Posterior vena cava (tissue), 2 donors: ENCODE data around the gene IDH3A. TPM values are rescaled to one million over a fixed set of nuclear protein-coding genes. Genes with fewer than 3 reads are reported as not detected.

Experiments used
- DNase-seq: peaks from one replicate; pipeline ENCODE4 v3.0.0-alpha.2; 2020; ENCODE audit warnings: low spot score
- intact Hi-C, 2 donors: fragments of 100-400 bp; cut with DNase I; formaldehyde crosslinking; loops; one replicate each; pipeline versions ENCODE4 v1.14.1 to v1.14.2; 2022 to 2023
- total RNA-seq, 2 donors: library from RNA; stranded (reverse); fragmentation: NEBNext Ultra II Directional; extraction: Animal tissue kit (Norgen Biotek cat#: 25700); gene quantifications; one replicate each; pipeline ENCODE4 v1.2.1, GENCODE V29; 2021
- donor health status: DM: yes; HTN: yes; CAD: no.
- donor health status: DM: yes; HTN: yes; CAD: no.

Gene IDH3A
- total RNA-seq, 2 donors from 2014 or later = 84.2 to 90.6 TPM

GRCh38 chr15:78192826-78193594 lies 43.8 kb downstream of the IDH3A start:
- intact Hi-C loops = loop anchor here (5.0 kb wide), 3 partner anchors 39 to 71 kb away; partner anchors contain the start of genes ACSBG1 (in 1 of the 2) and CIB2 (in 1 of the 2)
- peak; percentile 63 for DNase-seq

GRCh38 chr15:78193731-78194567 lies 44.8 kb downstream of the IDH3A start:
- intact Hi-C loops = loop anchor here (5.0 kb wide), 3 partner anchors 38 to 72 kb away; partner anchors contain the start of genes ACSBG1 (in 1 of the 2) and CIB2 (in 1 of the 2)
- peak; percentile 72 for DNase-seq

GRCh38 chr15:78194568-78194925 lies 45.4 kb downstream of the IDH3A start:
- peak; percentile 79 for DNase-seq
- intact Hi-C loops = loop anchor here (5.0 kb wide), 3 partner anchors 38 to 72 kb away; partner anchors contain the start of genes ACSBG1 (in 1 of the 2) and CIB2 (in 1 of the 2)

- DNase-seq = peak; percentile 73
- intact Hi-C loops = no loop called here
Observed at GRCh38 chr15:78195735-78196201, 46.6 kb downstream of the IDH3A start.

- no peak for DNase-seq
- intact Hi-C loops = no loop called here
Observed at GRCh38 chr15:78197632-78198031, 48.5 kb downstream of the IDH3A start.

- DNase-seq = no peak
- intact Hi-C loops = no loop called here
Observed at GRCh38 chr15:78200276-78200930, 51.2 kb downstream of the IDH3A start.

GRCh38 chr15:78201281-78202190 lies 52.4 kb downstream of the IDH3A start:
- intact Hi-C loops = no loop called here
- DNase-seq = no peak

- no peak for DNase-seq
- intact Hi-C loops = no loop called here
Observed at GRCh38 chr15:78203346-78204225, 54.4 kb downstream of the IDH3A start.

GRCh38 chr15:78204351-78205309 lies 55.5 kb downstream of the IDH3A start:
- intact Hi-C loops = no loop called here
- no peak for DNase-seq

- DNase-seq = no peak
- intact Hi-C loops = no loop called here
Observed at GRCh38 chr15:78205337-78205736, 56.2 kb downstream of the IDH3A start.

- no peak for DNase-seq
- intact Hi-C loops = no loop called here
Observed at GRCh38 chr15:78205856-78206255, 56.7 kb downstream of the IDH3A start.

- intact Hi-C loops = no loop called here
- DNase-seq = no peak
Observed at GRCh38 chr15:78206326-78207109, 57.4 kb downstream of the IDH3A start.

- intact Hi-C loops = no loop called here
- no peak for DNase-seq
Observed at GRCh38 chr15:78207110-78207458, 57.9 kb downstream of the IDH3A start.

- no peak for DNase-seq
Observed at GRCh38 chr15:78207641-78208340, 58.6 kb downstream of the IDH3A start.

GRCh38 chr15:78208341-78208844 lies 59.2 kb downstream of the IDH3A start:
- DNase-seq = no peak

More at GRCh38 chr15:78207641-78208340, 58.6 kb downstream of the IDH3A start:
- intact Hi-C loops = no loop called here

More at GRCh38 chr15:78208341-78208844, 59.2 kb downstream of the IDH3A start:
- intact Hi-C loops = no loop called here
